Measurements from ENCODE around the gene KDM2A.

GRCh38 chr11:67126986-67127385, 7.9 kb downstream of the KDM2A start:
- TF ChIP-seq POLR2A (IDR thresholded peaks at IDR 0.05; ENCODE audit: low read depth, low read length) = no peak
- TF ChIP-seq TAF1 (IDR thresholded peaks at IDR 0.05; ENCODE audit: low read depth, low read length) = no peak
- no peak for TF ChIP-seq POLR2AphosphoS5 (IDR thresholded peaks at IDR 0.05; ENCODE audit: low read depth, low read length)
- TF ChIP-seq PAX5 (IDR thresholded peaks at IDR 0.05; ENCODE audit: insufficient read depth, low read length, severe bottlenecking) = no peak
